ENCODE measurements around the gene TMEM134. TPM values are rescaled to one million over a fixed set of nuclear protein-coding genes. Genes with fewer than 3 reads are reported as not detected.

The TMEM134 gene
- total and polyA plus RNA-seq, 10 of the 15 experiments (the other 5 are each of a cell fraction or from before 2014, with no cell fraction given): 1.6 to 93.8 (median 27.8) TPM

- TF ChIP-seq GATAD2B (conservative IDR thresholded peaks at IDR 0.05; ENCODE audit: low read depth) (peak; percentile 7; the same call in 1 of the 2 replicates), BHLHE40 (IDR thresholded peaks at IDR 0.05; ENCODE audit: borderline replicate concordance in 1 of 2, low read depth in 2 of 2, low read length in 1 of 2) (peak; percentile 22 to 78; a peak in 1 of 4 replicates), ZNF217 (IDR thresholded peaks at IDR 0.05) (peak; percentile 46; the same call in 1 of the 2 replicates), HDGF (IDR thresholded peaks at IDR 0.05) (peak; percentile 13; the same call in 1 of the 2 replicates), BACH1 (IDR thresholded peaks at IDR 0.05; ENCODE audit: borderline replicate concordance) (0 out of 2 replicates have a peak, but pooled peaks have one; percentile 31)
- TF ChIP-seq, protein P1, sequence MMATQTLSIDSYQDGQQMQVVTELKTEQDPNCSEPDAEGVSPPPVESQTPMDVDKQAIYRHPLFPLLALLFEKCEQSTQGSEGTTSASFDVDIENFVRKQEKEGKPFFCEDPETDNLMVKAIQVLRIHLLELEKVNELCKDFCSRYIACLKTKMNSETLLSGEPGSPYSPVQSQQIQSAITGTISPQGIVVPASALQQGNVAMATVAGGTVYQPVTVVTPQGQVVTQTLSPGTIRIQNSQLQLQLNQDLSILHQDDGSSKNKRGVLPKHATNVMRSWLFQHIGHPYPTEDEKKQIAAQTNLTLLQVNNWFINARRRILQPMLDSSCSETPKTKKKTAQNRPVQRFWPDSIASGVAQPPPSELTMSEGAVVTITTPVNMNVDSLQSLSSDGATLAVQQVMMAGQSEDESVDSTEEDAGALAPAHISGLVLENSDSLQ (IDR thresholded peaks at IDR 0.05): peak; percentile 95
Measured at GRCh38 chr11:67485873-67486361, 16.9 kb upstream of the TMEM134 start (continued).

DNA sequence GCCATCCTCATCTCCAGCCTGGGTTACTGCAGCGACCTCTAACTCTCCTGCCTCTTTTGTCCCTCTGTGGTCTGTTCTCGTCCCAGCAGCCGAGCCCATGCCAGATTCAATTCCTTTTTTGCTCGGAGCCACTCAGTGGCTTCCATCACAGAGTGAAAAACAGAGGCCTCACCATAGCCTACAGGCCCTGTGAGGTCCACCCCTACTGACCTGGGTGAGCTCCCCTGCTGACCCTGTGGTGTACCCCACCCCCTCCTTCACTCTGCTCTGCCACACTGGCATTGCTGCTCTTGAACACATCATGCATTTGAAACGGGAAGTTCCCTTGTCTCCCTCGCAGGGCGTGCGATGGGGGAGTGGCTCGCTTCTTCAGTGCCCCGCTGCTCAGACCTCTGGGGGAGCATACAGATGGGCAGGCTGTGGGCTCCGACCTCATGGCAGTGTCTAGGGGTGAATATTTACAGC is 15.8 kb upstream of the TMEM134 start:
- ChIA-PET POLR2A (interaction anchor here (0.5 to 6.8 kb wide), 20 partner anchors 13 to 441 kb away, joined by 3 to 112 read pairs (median 4); partner anchors contain the start of genes PITPNM1, POLD4, PPP1CA and PTPRCAP), RAD21 (ENCODE audit: unreplicated experiment) (interaction anchor here (0.6 to 6.9 kb wide), 9 partner anchors 8 to 131 kb away, joined by 3 to 95 read pairs (median 5); partner anchors contain the start of genes PITPNM1, POLD4, PPP1CA and PTPRCAP), SMC1A (ENCODE audit: uncharacterized antibody, unreplicated experiment) (interaction anchor here (1.0 to 6.2 kb wide), 9 partner anchors 17 to 132 kb away, joined by 3 to 43 read pairs (median 5); partner anchors contain the start of genes PITPNM1, POLD4, PPP1CA and PTPRCAP), CTCF (interaction anchor here (0.6 to 6.7 kb wide), 6 partner anchors 17 to 458 kb away, joined by 3 to 37 read pairs (median 7); partner anchors contain the start of genes PITPNM1, PPP1CA, PTPRCAP and TBC1D10C)
- FAIRE-seq (no peak), ATAC-seq (peak; percentile 47), DNase-seq (ENCODE audit: low read depth, low spot score) (peak; percentile 76)
- Histone ChIP-seq H3K4me1 (ENCODE audit: control insufficient read depth, insufficient read depth, low read length) (peaks cover 44% of the 10 kb centered on the region), H3K9ac (ENCODE audit: control insufficient read depth, insufficient read depth, low read length) (peak overlapping the region; percentile 76), H4K20me1 (ENCODE audit: control insufficient read depth, insufficient read depth) (no peaks in the 10 kb centered on the region), H3K79me2 (ENCODE audit: control insufficient read depth, insufficient read depth, low read length) (peaks cover 33% of the 10 kb centered on the region), H3K27me3 (replicated peaks in 1 of 2; ENCODE audit: control insufficient read depth in 2 of 2, insufficient read depth in 2 of 2, low read length in 1 of 2) (no peaks in the 10 kb centered on the region), H3K9me3 (replicated peaks; ENCODE audit: control insufficient read depth, insufficient read depth, low read length) (no peaks in the 10 kb centered on the region), H3K27ac (ENCODE audit: control insufficient read depth, insufficient read depth) (peak overlapping the region; percentile 70), H3K36me3 (ENCODE audit: control insufficient read depth in 2 of 2, insufficient read depth in 2 of 2, low read length in 1 of 2) (peaks cover 0 to 11% of the 10 kb centered on the region in 2 experiments; a peak in 3 of 4 replicates), H3K4me3 (peak overlapping the region; percentile 67), H3K4me2 (ENCODE audit: control insufficient read depth, insufficient read depth) (peak overlapping the region; percentile 80), H2AFZ (ENCODE audit: control insufficient read depth, low read depth, low read length) (peak overlapping the region; percentile 49)
- in situ Hi-C loops (cut with MboI) (no loop called here), intact Hi-C loops (cut with micrococcal nuclease; ENCODE audit: unreplicated experiment) (loop anchor here (2.0 to 10.0 kb wide), 2 partner anchors 48 to 220 kb away; partner anchors contain the start of genes GRK2 and PTPRCAP)
- BruUV-seq (replicated peaks): no TSS peak
- WGBS (ENCODE audit: insufficient coverage, insufficient replicate concordance, low lambda C conversion rate, missing lambda C conversion rate): 0% methylated on average over 11 of the region's 11 CpGs
- TF ChIP-seq CHD2 (IDR thresholded peaks at IDR 0.05; ENCODE audit: borderline replicate concordance, low read depth, low read length): peak; percentile 81
- no peak for TF ChIP-seq PAX8 (IDR thresholded peaks at IDR 0.05)
- no peak for TF ChIP-seq ESRRA (IDR thresholded peaks at IDR 0.05; ENCODE audit: low read length)
- peak; percentile 81; the same call in 1 of the 2 replicates for TF ChIP-seq HDGF (IDR thresholded peaks at IDR 0.05)
- peak; percentile 83 for TF ChIP-seq POLR2A (IDR thresholded peaks at IDR 0.05; ENCODE audit: low read depth, low read length)
- no peak for TF ChIP-seq NR2C1 (IDR thresholded peaks at IDR 0.05)
- no peak for TF ChIP-seq POLR2AphosphoS2 (IDR thresholded peaks at IDR 0.05; ENCODE audit: low read depth, low read length)
- peak; percentile 43 for TF ChIP-seq RELA (IDR thresholded peaks at IDR 0.05; ENCODE audit: borderline replicate concordance, partially characterized antibody)
- TF ChIP-seq, protein P2, sequence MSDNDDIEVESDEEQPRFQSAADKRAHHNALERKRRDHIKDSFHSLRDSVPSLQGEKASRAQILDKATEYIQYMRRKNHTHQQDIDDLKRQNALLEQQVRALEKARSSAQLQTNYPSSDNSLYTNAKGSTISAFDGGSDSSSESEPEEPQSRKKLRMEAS (IDR thresholded peaks at IDR 0.05; ENCODE audit: low read depth, low read length): peak; percentile 63
- TF ChIP-seq POU2F2 (IDR thresholded peaks at IDR 0.05; ENCODE audit: borderline replicate concordance, low read depth, low read length): peak; percentile 52; the same call in 1 of the 3 replicates
- no peak for TF ChIP-seq PML (IDR thresholded peaks at IDR 0.05; ENCODE audit: low read length)
- peak; percentile 63; the same call in 1 of the 2 replicates for TF ChIP-seq GATAD2B (conservative IDR thresholded peaks at IDR 0.05; ENCODE audit: low read depth)
- 0 out of 2 replicates have a peak, but pooled peaks have one; percentile 51 for TF ChIP-seq SMAD5 (IDR thresholded peaks at IDR 0.05; ENCODE audit: low read depth)
- no peak for TF ChIP-seq E4F1 (IDR thresholded peaks at IDR 0.05; ENCODE audit: borderline replicate concordance, partially characterized antibody)
- peak; percentile 17 for TF ChIP-seq MEF2B (IDR thresholded peaks at IDR 0.05; ENCODE audit: partially characterized antibody, poor library complexity, severe bottlenecking)

Measured in GM12878 (cell line).